ENCODE measurements around the gene SRD5A3. TPM values are rescaled to one million over a fixed set of nuclear protein-coding genes. Genes with fewer than 3 reads are reported as not detected.

Gene SRD5A3
- total RNA-seq, 2 donors from 2014 or later: 6.6 to 14.8 TPM

DNA sequence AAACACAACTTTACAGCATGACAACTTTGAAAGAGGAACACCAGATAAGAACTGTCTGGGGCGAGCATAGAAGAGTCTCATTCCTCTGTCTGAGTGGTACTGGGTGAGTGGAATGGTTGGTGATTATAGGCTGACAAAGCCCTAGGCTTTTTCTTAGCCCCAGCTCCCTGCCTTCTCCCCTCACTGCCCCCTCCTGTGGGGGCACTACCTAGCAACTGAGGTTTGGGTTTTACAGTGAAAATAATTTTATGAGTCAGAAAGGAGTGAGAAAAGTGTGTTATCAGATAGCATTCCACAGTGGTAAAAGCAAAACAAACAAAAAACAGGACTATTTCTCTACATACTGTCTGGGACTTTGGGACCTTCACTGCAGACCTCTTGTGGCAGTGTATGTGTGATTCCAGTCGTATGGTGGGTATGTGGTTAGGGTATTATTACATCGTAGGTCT lies 39.2 kb downstream of the SRD5A3 start:
- H3K4me3 ChIP-seq: no peak overlapping the region
- 68% methylated on average over 3 of the region's 3 CpGs for WGBS
- no peaks in the 10 kb centered on the region for H3K4me1 ChIP-seq (replicated peaks)
- no peaks in the 10 kb centered on the region for H3K9me3 ChIP-seq
- no peaks in the 10 kb centered on the region for H3K36me3 ChIP-seq
- DNase-seq (ENCODE audit: low spot score): no peak
- intact Hi-C loops (cut with DNase I): no loop called here
- H3K27me3 ChIP-seq (replicated peaks; ENCODE audit: insufficient read depth): no peaks in the 10 kb centered on the region
- no peak overlapping the region for H3K27ac ChIP-seq
- TF ChIP-seq CTCF (IDR thresholded peaks at IDR 0.05) (no peak), POLR2A (IDR thresholded peaks at IDR 0.05) (no peak), POLR2AphosphoS5 (IDR thresholded peaks at IDR 0.05) (no peak)

- intact Hi-C loops (cut with DNase I): no loop called here
- no peak for TF ChIP-seq POLR2A (IDR thresholded peaks at IDR 0.05)
- no peak for TF ChIP-seq CTCF (IDR thresholded peaks at IDR 0.05)
- no peak for TF ChIP-seq POLR2AphosphoS5 (IDR thresholded peaks at IDR 0.05)
- DNase-seq (ENCODE audit: low spot score): no peak
- no peaks in the 10 kb centered on the region for H3K27me3 ChIP-seq (replicated peaks; ENCODE audit: insufficient read depth)
- no peak overlapping the region for H3K4me3 ChIP-seq
- no peaks in the 10 kb centered on the region for H3K9me3 ChIP-seq
- H3K27ac ChIP-seq: no peak overlapping the region
- H3K4me1 ChIP-seq (replicated peaks): no peaks in the 10 kb centered on the region
- no peaks in the 10 kb centered on the region for H3K36me3 ChIP-seq
These were observed 40.0 kb downstream of the SRD5A3 start for GRCh38 chr4:55386073-55386472.

DNA sequence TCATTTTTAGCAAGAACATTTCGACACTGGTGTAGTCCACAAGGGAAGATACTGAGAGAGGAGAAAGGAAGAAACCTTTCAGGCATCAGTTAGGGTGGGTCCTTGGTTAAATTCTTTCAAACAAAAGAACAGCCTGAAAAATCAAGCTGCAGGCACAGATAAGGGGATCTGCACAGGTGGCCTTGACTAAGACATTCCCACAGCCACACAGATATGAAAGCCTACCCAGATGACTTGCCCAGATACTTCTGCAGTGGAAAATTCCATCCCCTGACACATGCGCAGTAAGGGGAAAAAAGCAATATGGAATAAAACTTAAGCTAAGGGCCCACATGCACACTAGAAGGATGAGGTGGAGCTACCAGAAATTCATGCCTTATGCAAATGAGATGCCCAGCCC lies 40.8 kb downstream of the SRD5A3 start:
- Histone ChIP-seq H3K36me3 (no peaks in the 10 kb centered on the region), H3K9me3 (no peaks in the 10 kb centered on the region), H3K27me3 (replicated peaks; ENCODE audit: insufficient read depth) (no peaks in the 10 kb centered on the region), H3K27ac (no peak overlapping the region), H3K4me3 (no peak overlapping the region), H3K4me1 (replicated peaks) (no peaks in the 10 kb centered on the region)
- DNase-seq (ENCODE audit: low spot score): no peak
- intact Hi-C loops (cut with DNase I): no loop called here
- WGBS: 94% methylated on average over 2 of the region's 2 CpGs
- TF ChIP-seq CTCF (IDR thresholded peaks at IDR 0.05) (no peak), POLR2AphosphoS5 (IDR thresholded peaks at IDR 0.05) (no peak), POLR2A (IDR thresholded peaks at IDR 0.05) (no peak)

DNA sequence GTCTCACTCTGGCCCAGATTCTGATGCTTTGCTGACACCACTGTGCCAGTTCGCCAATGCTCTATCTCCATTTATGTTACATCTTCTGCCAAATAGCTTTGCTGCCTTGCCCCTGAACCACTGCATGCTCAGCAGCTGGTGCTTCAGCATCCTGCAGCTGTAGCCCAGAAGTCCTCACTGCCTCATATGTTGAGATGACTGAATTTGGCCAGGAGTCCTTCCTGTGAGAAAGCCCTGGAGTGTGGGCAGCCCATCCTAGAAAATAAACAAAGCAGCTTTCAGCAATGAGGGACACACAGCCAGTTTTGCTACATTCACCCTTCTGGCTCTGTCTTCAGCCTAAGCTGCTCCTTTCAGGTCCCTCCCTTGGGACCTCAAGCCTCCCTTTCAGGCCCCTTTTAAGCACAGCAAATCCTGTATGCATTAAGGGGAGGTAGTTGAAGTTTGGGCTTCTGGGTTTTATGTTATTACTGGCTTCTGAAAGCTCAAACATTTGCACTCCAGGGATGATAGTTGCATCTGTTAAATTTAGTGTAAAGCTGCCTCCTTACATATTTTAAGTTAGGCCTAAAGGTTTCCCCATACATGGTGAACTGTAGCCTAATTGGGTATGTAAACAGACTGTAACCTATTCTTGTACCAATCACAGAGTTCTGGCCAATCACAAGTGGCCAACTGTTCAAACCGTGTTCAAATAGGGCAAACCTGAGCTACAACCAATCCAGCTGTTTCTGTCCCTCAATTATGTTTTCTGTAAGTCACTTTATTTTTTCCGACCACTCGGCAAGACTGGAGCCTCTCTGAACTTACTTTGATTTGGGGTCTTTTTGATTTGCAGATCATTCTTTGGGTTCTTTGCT lies 47.6 kb downstream of the SRD5A3 start:
- WGBS: 89% methylated on average over 4 of the region's 4 CpGs

More for the DNA sequence above, 47.6 kb downstream of the SRD5A3 start:
- no peak for DNase-seq (ENCODE audit: low spot score)
- no peak for TF ChIP-seq POLR2AphosphoS5 (IDR thresholded peaks at IDR 0.05)
- TF ChIP-seq CTCF (IDR thresholded peaks at IDR 0.05): no peak
- TF ChIP-seq POLR2A (IDR thresholded peaks at IDR 0.05): no peak
- Histone ChIP-seq H3K9me3 (no peaks in the 10 kb centered on the region), H3K4me1 (replicated peaks) (no peaks in the 10 kb centered on the region), H3K36me3 (no peaks in the 10 kb centered on the region), H3K27me3 (replicated peaks; ENCODE audit: insufficient read depth) (no peaks in the 10 kb centered on the region), H3K27ac (no peak overlapping the region), H3K4me3 (no peak overlapping the region)
- intact Hi-C loops (cut with DNase I): no loop called here
